B cell (primary cell): ENCODE measurements around the gene OTX2. TPM values are rescaled to one million over a fixed set of nuclear protein-coding genes. Genes with fewer than 3 reads are reported as not detected.

Source experiments
- ATAC-seq: fragments of 200-7000 bp; cut with Tn5 transposase; one replicate; pipeline ENCODE4 v1.10.0; 2021; ENCODE audit warnings: low read depth, mild to moderate bottlenecking, moderate number of reproducible peaks, moderate library complexity
- CTCF ChIA-PET: fragments of 350-600 bp; sonication (Branson Sonifier 250); formaldehyde crosslinking; loops from one replicate; lab custom pipeline; 2021; ENCODE audit warnings: antibody characterized with exemption, inconsistent platforms; lab: Charles Lee
- POLR2A ChIA-PET: fragments of 350-600 bp; sonication (Branson Sonifier 250); formaldehyde crosslinking; loops from one replicate; lab custom pipeline; 2021; ENCODE audit warnings: antibody characterized with exemption; lab: Charles Lee
- DNase-seq: peaks from one replicate; pipeline ENCODE4 v3.0.0; 2013
- H2AFZ ChIP-seq: 2 replicates; pipeline ENCODE4 v1.6.1; 2012; ENCODE audit warnings: mild to moderate bottlenecking, low read depth, low read length; ENCODE audit not compliant: insufficient read depth, poor library complexity, severe bottlenecking
- H3K27ac ChIP-seq, 2 donors: 1 replicate in 1 of 2; 2 replicates in 1 of 2; pipeline ENCODE4 v1.5.1; 2012 to 2013; ENCODE audit warnings: low read length in 2 of 2, mild to moderate bottlenecking in 2 of 2, moderate library complexity in 1 of 2
- H3K27me3 ChIP-seq, 4 experiments: fragments of 200-600 bp in 1 of 4; sonication (generic) in 1 of 4; replicated peaks in 1 of 4; 1 replicate in 2 of 4; 2 replicates in 2 of 4; pipeline versions ENCODE4 v1.6.1 to v1.7.0; 2013 to 2016; ENCODE audit warnings: low read length in 3 of 4, mild to moderate bottlenecking in 2 of 4, mixed read lengths in 1 of 4, moderate library complexity in 1 of 4; ENCODE audit not compliant: insufficient read depth in 4 of 4, control insufficient read depth in 3 of 4; ENCODE audit errors: control extremely low read depth in 1 of 4
- H3K36me3 ChIP-seq, 2 experiments: replicated peaks in 1 of 2; 1 replicate in 1 of 2; 2 replicates in 1 of 2; pipeline versions ENCODE4 v1.6.1 to v1.7.1; 2013; ENCODE audit warnings: low read length in 1 of 2; ENCODE audit not compliant: insufficient read depth in 2 of 2, control insufficient read depth in 1 of 2; ENCODE audit errors: control extremely low read depth in 1 of 2, extremely low read depth in 1 of 2
- H3K4me1 ChIP-seq, 2 donors: fragments of 200-600 bp in 1 of 2; sonication (generic) in 1 of 2; 1 replicate in 1 of 2; 2 replicates in 1 of 2; pipeline versions ENCODE4 v1.5.1 to v1.6.1; 2013 to 2017; ENCODE audit warnings: low read length in 2 of 2; ENCODE audit not compliant: control insufficient read depth in 2 of 2, insufficient read depth in 2 of 2
- H3K4me2 ChIP-seq: replicated peaks from 2 replicates; pipeline ENCODE3; 2012; ENCODE audit warnings: mild to moderate bottlenecking, low read depth, low read length; ENCODE audit not compliant: poor library complexity, severe bottlenecking
- H3K4me3 ChIP-seq, 5 experiments: fragments of 200-600 bp in 1 of 5; sonication (generic) in 1 of 5; 1 replicate in 3 of 5; 2 replicates in 2 of 5; pipeline versions ENCODE4 v1.5.1 to v1.7.0; 2011 to 2016; ENCODE audit warnings: low read length in 4 of 5, mild to moderate bottlenecking in 4 of 5, low read depth in 2 of 5, control low read depth in 1 of 5, moderate library complexity in 1 of 5; ENCODE audit not compliant: insufficient read depth in 1 of 5; ENCODE audit errors: control extremely low read depth in 1 of 5, extremely low read depth in 1 of 5
- H3K79me2 ChIP-seq: fragments of 200-600 bp; sonication (generic); one replicate; pipeline ENCODE4 v1.6.0; 2016; ENCODE audit warnings: low read length; ENCODE audit not compliant: control insufficient read depth, insufficient read depth
- H3K9ac ChIP-seq: fragments of 200-600 bp; sonication (generic); 2 replicates; pipeline ENCODE4 v1.6.1; 2017; ENCODE audit warnings: mild to moderate bottlenecking, low read length, moderate library complexity
- H3K9me3 ChIP-seq, 3 donors: one replicate each; pipeline versions ENCODE4 v1.6.1 to v1.7.1; 2013; ENCODE audit warnings: low read length in 2 of 3; ENCODE audit not compliant: control insufficient read depth in 2 of 3, insufficient read depth in 1 of 3; ENCODE audit errors: control extremely low read depth in 1 of 3
- H4K20me1 ChIP-seq: 2 replicates; pipeline ENCODE4 v1.6.0; 2012; ENCODE audit warnings: mild to moderate bottlenecking, low read length; ENCODE audit not compliant: insufficient read depth, control insufficient read depth, poor library complexity, severe bottlenecking
- H3K27ac Mint-ChIP-seq: one replicate; pipeline ENCODE4 v1.8.0; 2021; ENCODE audit warnings: mixed read lengths
- H3K27me3 Mint-ChIP-seq: one replicate; pipeline ENCODE4 v1.8.0; 2021; ENCODE audit warnings: mixed read lengths
- H3K4me1 Mint-ChIP-seq: one replicate; pipeline ENCODE4 v1.8.0; 2021; ENCODE audit warnings: mixed read lengths
- H3K4me3 Mint-ChIP-seq: one replicate; pipeline ENCODE4 v1.8.0; 2021; ENCODE audit warnings: mixed read lengths
- H3K9me3 Mint-ChIP-seq: one replicate; pipeline ENCODE4 v1.8.0; 2022; ENCODE audit warnings: mixed read lengths; ENCODE audit not compliant: insufficient read depth
- CTCF ChIP-seq: fragments of 200-600 bp; IDR thresholded peaks from one replicate; pipeline ENCODE4 v1.8.0; 2022; ENCODE audit warnings: antibody characterized with exemption, mild to moderate bottlenecking
- EZH2 ChIP-seq: IDR thresholded peaks from 2 replicates; pipeline ENCODE4 v1.6.1; 2012; ENCODE audit warnings: borderline replicate concordance, low read depth, mild to moderate bottlenecking, moderate library complexity, low read length; ENCODE audit not compliant: insufficient read depth, poor library complexity, severe bottlenecking
- WGBS: methylation state at CpG from one replicate; pipeline ENCODE4 v1.1.5; 2013; ENCODE audit warnings: missing lambda C conversion rate; ENCODE audit not compliant: insufficient coverage; 5-methylcytosine and 5-hydroxymethylcytosine counted together
- intact Hi-C: fragments of 100-400 bp; cut with micrococcal nuclease; formaldehyde crosslinking; loops from one replicate; pipeline ENCODE4 v1.10.0; 2022
- polyA plus RNA-seq: library from polyadenylated mRNA; depleted of rRNA; stranded (reverse); fragments of >200 nt; gene quantifications from 2 replicates; pipeline ENCODE4 v1.2.3, GENCODE V29; 2012
- total RNA-seq, 2 donors: library from RNA; stranded (reverse); fragments of 120-200 nt in 1 of 2; gene quantifications; 1 replicate in 1 of 2; 2 replicates in 1 of 2; pipeline versions ENCODE4 v1.2.3 to v1.2.4, GENCODE V29; 2013 to 2022

The OTX2 gene
- total and polyA plus RNA-seq, 2 donors (not counting 1 experiment from before 2014, with no cell fraction given) = not detected

- H2AFZ ChIP-seq = no peak overlapping the region
- CTCF ChIA-PET = no interaction called here
- H3K9ac ChIP-seq = no peak overlapping the region
- POLR2A ChIA-PET = no interaction called here
- no peak for DNase-seq
- H3K4me1 ChIP-seq = peaks cover 3 to 14% of the 10 kb centered on the region in 2 donors
- no peak overlapping the region for H3K4me3 ChIP-seq
- no peaks in the 10 kb centered on the region for H3K36me3 ChIP-seq
- H3K27ac ChIP-seq = no peak overlapping the region
- 10% methylated on average over 20 of the region's 39 CpGs for WGBS
- H4K20me1 ChIP-seq = no peaks in the 10 kb centered on the region
- H3K9me3 ChIP-seq = peaks cover 0 to 35% (median 1%) of the 10 kb centered on the region in 3 donors
- Mint-ChIP-seq H3K4me1 (peaks cover 5% of the 10 kb centered on the region), H3K27me3 (peaks cover 66% of the 10 kb centered on the region), H3K27ac (no peak overlapping the region), H3K9me3 (no peaks in the 10 kb centered on the region), H3K4me3 (no peak overlapping the region)
- no peak overlapping the region for H3K4me2 ChIP-seq
- intact Hi-C loops = no loop called here
- H3K27me3 ChIP-seq = peaks cover 0 to 68% (median 57%) of the 10 kb centered on the region in 4 experiments
- H3K79me2 ChIP-seq = no peaks in the 10 kb centered on the region
- no peak for ATAC-seq
- TF ChIP-seq EZH2 (no peak), CTCF (no peak)
These were observed 1.5 kb upstream of the OTX2 start for GRCh38 chr14:56811593-56812363.

GRCh38 chr14:56810836-56811592 is 735 bp upstream of the OTX2 start:
- TF ChIP-seq EZH2 (no peak), CTCF (no peak)
- Mint-ChIP-seq H3K4me1 (peaks cover 5% of the 10 kb centered on the region), H3K27ac (no peak overlapping the region), H3K27me3 (peaks cover 73% of the 10 kb centered on the region), H3K9me3 (peaks cover 1% of the 10 kb centered on the region), H3K4me3 (no peak overlapping the region)
- H3K9me3 ChIP-seq = peaks cover 0 to 35% (median 1%) of the 10 kb centered on the region in 3 donors
- H3K4me1 ChIP-seq = peaks cover 3 to 14% of the 10 kb centered on the region in 2 donors
- WGBS = 14% methylated on average over 28 of the region's 31 CpGs
- peaks cover 0 to 74% (median 62%) of the 10 kb centered on the region in 4 experiments for H3K27me3 ChIP-seq
- H2AFZ ChIP-seq = no peak overlapping the region
- no peak for DNase-seq
- no peak for ATAC-seq
- H3K9ac ChIP-seq = no peak overlapping the region
- no peaks in the 10 kb centered on the region for H3K79me2 ChIP-seq
- no peak overlapping the region for H3K4me2 ChIP-seq
- no peaks in the 10 kb centered on the region for H3K36me3 ChIP-seq
- intact Hi-C loops = no loop called here
- H3K4me3 ChIP-seq = no peak overlapping the region
- CTCF ChIA-PET = no interaction called here
- POLR2A ChIA-PET = no interaction called here
- H4K20me1 ChIP-seq = no peaks in the 10 kb centered on the region
- no peak overlapping the region for H3K27ac ChIP-seq
